ENCODE measurements around the gene CASZ1.

The CASZ1 gene

GRCh38 chr1:10634428-10635084 lies 161.9 kb downstream of the CASZ1 start:
- H3K27ac ChIP-seq = peak overlapping the region; percentile 99
- DNase-seq (ENCODE audit: low read depth, low spot score) = no peak

GRCh38 chr1:10634075-10634427 lies 162.4 kb downstream of the CASZ1 start:
- no peak for DNase-seq (ENCODE audit: low read depth, low spot score)

GRCh38 chr1:10633416-10633815 lies 163.0 kb downstream of the CASZ1 start:
- no peak for DNase-seq (ENCODE audit: low read depth, low spot score)
- H3K27ac ChIP-seq = peak overlapping the region; percentile 99

More at GRCh38 chr1:10634075-10634427, 162.4 kb downstream of the CASZ1 start:
- peak overlapping the region; percentile 99 for H3K27ac ChIP-seq

- no peak overlapping the region for H3K27ac ChIP-seq
- DNase-seq (ENCODE audit: low read depth, low spot score) = no peak
Measured at GRCh38 chr1:10632691-10633090, 163.8 kb downstream of the CASZ1 start.

- DNase-seq (ENCODE audit: low read depth, low spot score) = no peak
- no peak overlapping the region for H3K27ac ChIP-seq
Measured at GRCh38 chr1:10631811-10632593, 164.4 kb downstream of the CASZ1 start.

GRCh38 chr1:10631121-10631810 lies 165.2 kb downstream of the CASZ1 start:
- DNase-seq (ENCODE audit: low read depth, low spot score) = no peak
- no peak overlapping the region for H3K27ac ChIP-seq

- no peak overlapping the region for H3K27ac ChIP-seq
- no peak for DNase-seq (ENCODE audit: low read depth, low spot score)
Measured at GRCh38 chr1:10630661-10631120, 165.8 kb downstream of the CASZ1 start.

- H3K27ac ChIP-seq = no peak overlapping the region
- no peak for DNase-seq (ENCODE audit: low read depth, low spot score)
Measured at GRCh38 chr1:10629816-10630571, 166.5 kb downstream of the CASZ1 start.

GRCh38 chr1:10629091-10629815 lies 167.2 kb downstream of the CASZ1 start:
- H3K27ac ChIP-seq = no peak overlapping the region
- no peak for DNase-seq (ENCODE audit: low read depth, low spot score)

GRCh38 chr1:10628685-10629084 lies 167.8 kb downstream of the CASZ1 start:
- no peak overlapping the region for H3K27ac ChIP-seq
- DNase-seq (ENCODE audit: low read depth, low spot score) = no peak

GRCh38 chr1:10626791-10627410 lies 169.5 kb downstream of the CASZ1 start:
- DNase-seq (ENCODE audit: low read depth, low spot score) = no peak
- no peak overlapping the region for H3K27ac ChIP-seq

- DNase-seq (ENCODE audit: low read depth, low spot score) = no peak
- H3K27ac ChIP-seq = no peak overlapping the region
Measured at GRCh38 chr1:10626131-10626731, 170.2 kb downstream of the CASZ1 start.

GRCh38 chr1:10625554-10625953 lies 170.9 kb downstream of the CASZ1 start:
- no peak for DNase-seq (ENCODE audit: low read depth, low spot score)
- no peak overlapping the region for H3K27ac ChIP-seq

GRCh38 chr1:10625076-10625475 lies 171.4 kb downstream of the CASZ1 start:
- no peak overlapping the region for H3K27ac ChIP-seq
- DNase-seq (ENCODE audit: low read depth, low spot score) = no peak

GRCh38 chr1:10624256-10625050 lies 172.0 kb downstream of the CASZ1 start:
- no peak overlapping the region for H3K27ac ChIP-seq
- no peak for DNase-seq (ENCODE audit: low read depth, low spot score)

GRCh38 chr1:10623686-10624145 lies 172.7 kb downstream of the CASZ1 start:
- no peak overlapping the region for H3K27ac ChIP-seq
- no peak for DNase-seq (ENCODE audit: low read depth, low spot score)

GRCh38 chr1:10622910-10623685 lies 173.3 kb downstream of the CASZ1 start:
- no peak overlapping the region for H3K27ac ChIP-seq
- DNase-seq (ENCODE audit: low read depth, low spot score) = no peak

Data from epithelial cell of prostate (primary cell).